ENCODE data around the gene IGLON5. TPM values are rescaled to one million over a fixed set of nuclear protein-coding genes. Genes with fewer than 3 reads are reported as not detected.

IGLON5 gene
- total RNA-seq, 1 donor, result not detected

DNA sequence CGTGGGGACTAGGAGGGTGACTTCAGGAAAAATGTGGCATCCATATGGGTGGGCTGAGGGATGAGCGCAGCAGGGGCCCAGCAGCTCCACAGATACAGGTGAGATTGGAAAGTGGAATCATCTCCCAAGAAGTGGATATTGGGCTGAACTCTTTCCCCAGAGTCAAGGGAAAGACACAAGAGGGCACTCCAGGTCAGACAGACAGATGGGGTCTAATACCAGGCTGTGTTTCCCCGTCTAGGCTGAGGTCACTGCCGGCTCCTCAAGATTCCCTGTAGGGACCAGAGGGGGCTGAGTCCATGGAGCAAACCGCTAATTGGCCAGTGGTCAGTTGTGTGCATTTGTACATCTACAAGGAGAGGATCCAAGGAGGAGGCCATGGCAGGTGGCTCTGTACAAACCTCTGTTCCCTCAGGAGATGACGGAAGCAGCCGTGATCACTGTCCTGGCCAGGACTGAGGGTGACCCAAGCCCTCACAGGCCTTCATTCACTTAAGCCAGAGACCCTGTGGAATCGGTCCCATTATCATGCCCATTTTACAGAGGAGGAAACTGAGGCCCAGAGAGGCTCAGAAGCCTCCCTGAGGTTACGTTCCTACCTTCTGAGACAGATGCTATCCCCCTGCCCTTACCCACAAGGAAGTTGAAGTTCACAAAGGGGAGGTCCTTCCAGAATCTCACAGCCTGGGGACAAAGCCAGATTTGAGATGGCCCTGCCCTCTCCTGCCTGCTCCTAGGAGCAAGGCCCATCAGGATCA is 14.9 kb upstream of the IGLON5 start:
- H3K36me3 ChIP-seq (ENCODE audit: insufficient read depth, low read length), result no peaks in the 10 kb centered on the region
- H2AFZ ChIP-seq (ENCODE audit: low read length), result no peak overlapping the region
- peaks cover 5% of the 10 kb centered on the region for H3K27me3 ChIP-seq (ENCODE audit: insufficient read depth, low read length)
- TF ChIP-seq, protein P1, sequence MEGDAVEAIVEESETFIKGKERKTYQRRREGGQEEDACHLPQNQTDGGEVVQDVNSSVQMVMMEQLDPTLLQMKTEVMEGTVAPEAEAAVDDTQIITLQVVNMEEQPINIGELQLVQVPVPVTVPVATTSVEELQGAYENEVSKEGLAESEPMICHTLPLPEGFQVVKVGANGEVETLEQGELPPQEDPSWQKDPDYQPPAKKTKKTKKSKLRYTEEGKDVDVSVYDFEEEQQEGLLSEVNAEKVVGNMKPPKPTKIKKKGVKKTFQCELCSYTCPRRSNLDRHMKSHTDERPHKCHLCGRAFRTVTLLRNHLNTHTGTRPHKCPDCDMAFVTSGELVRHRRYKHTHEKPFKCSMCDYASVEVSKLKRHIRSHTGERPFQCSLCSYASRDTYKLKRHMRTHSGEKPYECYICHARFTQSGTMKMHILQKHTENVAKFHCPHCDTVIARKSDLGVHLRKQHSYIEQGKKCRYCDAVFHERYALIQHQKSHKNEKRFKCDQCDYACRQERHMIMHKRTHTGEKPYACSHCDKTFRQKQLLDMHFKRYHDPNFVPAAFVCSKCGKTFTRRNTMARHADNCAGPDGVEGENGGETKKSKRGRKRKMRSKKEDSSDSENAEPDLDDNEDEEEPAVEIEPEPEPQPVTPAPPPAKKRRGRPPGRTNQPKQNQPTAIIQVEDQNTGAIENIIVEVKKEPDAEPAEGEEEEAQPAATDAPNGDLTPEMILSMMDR (IDR thresholded peaks at IDR 0.05; ENCODE audit: extremely low read depth, low read depth, low read length), result no peak
- no peaks in the 10 kb centered on the region for H3K4me1 ChIP-seq (ENCODE audit: insufficient read depth, low read length)
- DNase-seq (ENCODE audit: insufficient read length, low spot score, missing footprints), result peak; percentile 82
- H3K4me3 ChIP-seq (ENCODE audit: insufficient read depth, low read length), result no peak overlapping the region
- H3K9me3 ChIP-seq (ENCODE audit: low read depth, low read length), result no peaks in the 10 kb centered on the region
- no peaks in the 10 kb centered on the region for H4K20me1 ChIP-seq (ENCODE audit: insufficient read depth, low read length)
- H3K27ac ChIP-seq (ENCODE audit: low read depth, low read length), result no peak overlapping the region
- H3K4me2 ChIP-seq (ENCODE audit: insufficient read depth, low read length), result no peak overlapping the region
- no peaks in the 10 kb centered on the region for H3K79me2 ChIP-seq (ENCODE audit: insufficient read depth, low read length)

DNA sequence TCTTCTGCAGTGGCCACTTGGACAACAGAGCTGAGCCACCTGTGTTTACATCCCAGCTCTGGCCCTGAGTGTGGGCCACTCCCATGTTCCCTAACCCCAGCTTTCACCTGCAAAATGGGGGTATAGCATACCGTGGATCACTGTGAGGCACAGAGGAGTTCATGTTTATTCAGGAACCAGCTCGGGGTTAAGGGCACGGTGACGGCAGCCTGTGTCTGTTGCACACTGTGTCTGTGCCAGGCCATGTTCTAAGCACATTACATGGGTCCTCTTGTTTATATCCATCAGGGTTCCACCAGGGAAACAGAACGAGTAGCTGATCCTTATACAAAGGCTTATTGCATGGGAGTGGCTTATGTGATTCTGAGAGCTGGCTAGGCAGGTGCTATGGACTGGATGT is 14.0 kb upstream of the IGLON5 start:
- H2AFZ ChIP-seq (ENCODE audit: low read length), result no peak overlapping the region
- H4K20me1 ChIP-seq (ENCODE audit: insufficient read depth, low read length), result no peaks in the 10 kb centered on the region
- no peak overlapping the region for H3K4me2 ChIP-seq (ENCODE audit: insufficient read depth, low read length)
- H3K9me3 ChIP-seq (ENCODE audit: low read depth, low read length), result no peaks in the 10 kb centered on the region
- H3K27ac ChIP-seq (ENCODE audit: low read depth, low read length), result no peak overlapping the region
- H3K4me1 ChIP-seq (ENCODE audit: insufficient read depth, low read length), result no peaks in the 10 kb centered on the region
- H3K79me2 ChIP-seq (ENCODE audit: insufficient read depth, low read length), result no peaks in the 10 kb centered on the region
- no peak overlapping the region for H3K4me3 ChIP-seq (ENCODE audit: insufficient read depth, low read length)
- no peaks in the 10 kb centered on the region for H3K36me3 ChIP-seq (ENCODE audit: insufficient read depth, low read length)
- TF ChIP-seq, protein P1 (IDR thresholded peaks at IDR 0.05; ENCODE audit: extremely low read depth, low read depth, low read length), result no peak
- DNase-seq (ENCODE audit: insufficient read length, low spot score, missing footprints), result no peak
- H3K27me3 ChIP-seq (ENCODE audit: insufficient read depth, low read length), result peaks cover 5% of the 10 kb centered on the region

DNA sequence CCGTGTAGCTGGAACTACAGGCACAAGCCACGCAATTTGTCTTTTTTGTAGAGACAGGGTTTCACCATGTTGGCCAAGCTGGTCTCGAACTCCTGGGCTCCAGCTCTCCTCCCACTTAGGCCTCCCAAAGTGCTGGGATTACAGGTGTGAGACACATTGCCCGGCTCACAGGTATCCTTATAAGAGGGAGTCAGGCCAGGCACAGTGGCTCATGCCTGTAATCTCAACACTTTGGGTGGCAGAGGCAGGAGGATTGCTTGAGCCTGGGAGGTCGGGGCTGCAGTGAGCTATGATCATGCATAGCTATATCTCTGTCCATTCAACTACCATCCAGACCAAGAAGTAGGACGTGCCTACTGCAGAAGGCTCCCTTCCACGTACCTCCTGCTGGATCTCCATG is 10.2 kb upstream of the IGLON5 start:
- Histone ChIP-seq H3K27me3 (ENCODE audit: insufficient read depth, low read length) (peaks cover 1% of the 10 kb centered on the region), H3K27ac (ENCODE audit: low read depth, low read length) (no peak overlapping the region)
- TF ChIP-seq, protein P1 (IDR thresholded peaks at IDR 0.05; ENCODE audit: extremely low read depth, low read depth, low read length), result no peak

DNA sequence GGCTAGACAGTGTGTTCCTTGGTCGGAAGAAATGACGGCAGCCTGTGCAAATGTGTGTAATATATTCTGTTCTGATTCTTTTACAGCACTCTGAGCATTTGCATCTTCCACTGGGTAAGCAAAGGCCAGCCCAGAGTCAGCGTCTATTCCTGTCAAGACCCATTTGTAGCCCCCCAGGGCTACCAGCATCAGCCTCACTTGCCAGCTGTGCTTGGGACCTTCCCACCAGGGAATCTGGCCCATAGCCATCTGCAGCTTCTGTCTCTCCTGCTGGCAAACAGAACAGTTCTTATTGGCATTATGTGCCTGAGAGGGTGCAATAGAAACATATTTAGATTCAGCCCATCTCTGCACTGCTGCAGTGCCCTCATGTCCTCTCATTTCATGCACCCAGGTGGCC is 6.0 kb upstream of the IGLON5 start:
- no peaks in the 10 kb centered on the region for H4K20me1 ChIP-seq (ENCODE audit: insufficient read depth, low read length)
- no peaks in the 10 kb centered on the region for H3K36me3 ChIP-seq (ENCODE audit: insufficient read depth, low read length)
- H3K27me3 ChIP-seq (ENCODE audit: insufficient read depth, low read length), result no peaks in the 10 kb centered on the region
- no peak overlapping the region for H3K4me2 ChIP-seq (ENCODE audit: insufficient read depth, low read length)
- TF ChIP-seq, protein P1 (IDR thresholded peaks at IDR 0.05; ENCODE audit: extremely low read depth, low read depth, low read length), result no peak
- no peak overlapping the region for H2AFZ ChIP-seq (ENCODE audit: low read length)
- no peaks in the 10 kb centered on the region for H3K4me1 ChIP-seq (ENCODE audit: insufficient read depth, low read length)
- no peak overlapping the region for H3K4me3 ChIP-seq (ENCODE audit: insufficient read depth, low read length)
- no peak overlapping the region for H3K27ac ChIP-seq (ENCODE audit: low read depth, low read length)
- H3K79me2 ChIP-seq (ENCODE audit: insufficient read depth, low read length), result no peaks in the 10 kb centered on the region
- H3K9me3 ChIP-seq (ENCODE audit: low read depth, low read length), result no peaks in the 10 kb centered on the region
- no peak for DNase-seq (ENCODE audit: insufficient read length, low spot score, missing footprints)

More for the DNA sequence above, 10.2 kb upstream of the IGLON5 start:
- Histone ChIP-seq H3K4me1 (ENCODE audit: insufficient read depth, low read length) (no peaks in the 10 kb centered on the region), H4K20me1 (ENCODE audit: insufficient read depth, low read length) (no peaks in the 10 kb centered on the region), H2AFZ (ENCODE audit: low read length) (no peak overlapping the region), H3K9me3 (ENCODE audit: low read depth, low read length) (no peaks in the 10 kb centered on the region), H3K4me2 (ENCODE audit: insufficient read depth, low read length) (no peak overlapping the region), H3K36me3 (ENCODE audit: insufficient read depth, low read length) (no peaks in the 10 kb centered on the region), H3K79me2 (ENCODE audit: insufficient read depth, low read length) (no peaks in the 10 kb centered on the region), H3K4me3 (ENCODE audit: insufficient read depth, low read length) (no peak overlapping the region)
- no peak for DNase-seq (ENCODE audit: insufficient read length, low spot score, missing footprints)

Data from osteoblast (primary cell).